Progenitor cell of endocrine pancreas (in vitro differentiated cells): ENCODE measurements around the gene CNN3. TPM values are rescaled to one million over a fixed set of nuclear protein-coding genes. Genes with fewer than 3 reads are reported as not detected.

Source experiments
- DNase-seq: peaks from one replicate; pipeline ENCODE4 v3.0.0; 2021; ENCODE audit warnings: low spot score; ENCODE audit not compliant: unreplicated experiment
- H3K27ac Mint-ChIP-seq: 2 replicates; pipeline ENCODE4 v1.8.0; 2021; ENCODE audit warnings: mild to moderate bottlenecking, moderate library complexity, mixed read lengths
- H3K27me3 Mint-ChIP-seq: 2 replicates; pipeline ENCODE4 v1.8.0; 2021; ENCODE audit warnings: mixed read lengths
- H3K36me3 Mint-ChIP-seq: 2 replicates; pipeline ENCODE4 v1.8.0; 2022; ENCODE audit warnings: mixed read lengths; ENCODE audit not compliant: insufficient read depth
- H3K4me1 Mint-ChIP-seq: 2 replicates; pipeline ENCODE4 v1.8.0; 2021; ENCODE audit warnings: low read depth, mixed read lengths
- H3K4me3 Mint-ChIP-seq: 2 replicates; pipeline ENCODE4 v1.8.0; 2021; ENCODE audit warnings: low read depth, mild to moderate bottlenecking, moderate library complexity, mixed read lengths
- H3K9me3 Mint-ChIP-seq: 2 replicates; pipeline ENCODE4 v1.8.0; 2021; ENCODE audit warnings: low read depth, mixed read lengths
- CTCF ChIP-seq: fragments of 200-600 bp; sonication (generic); IDR thresholded peaks from one replicate; pipeline ENCODE4 v1.5.0; 2021; ENCODE audit warnings: antibody characterized with exemption, mild to moderate bottlenecking; ENCODE audit not compliant: unreplicated experiment
- total RNA-seq: library from RNA; stranded (reverse); gene quantifications from 2 replicates; pipeline ENCODE4 v1.2.1, GENCODE V29; 2021

Gene CNN3
- total RNA-seq, 1 donor from 2014 or later = 342 TPM

GRCh38 chr1:94962409-94963265 lies 35.7 kb upstream of the CNN3 start:
- Mint-ChIP-seq H3K27me3 (no peaks in the 10 kb centered on the region), H3K27ac (peak overlapping the region; percentile 5)
- no peak for TF ChIP-seq CTCF

DNA sequence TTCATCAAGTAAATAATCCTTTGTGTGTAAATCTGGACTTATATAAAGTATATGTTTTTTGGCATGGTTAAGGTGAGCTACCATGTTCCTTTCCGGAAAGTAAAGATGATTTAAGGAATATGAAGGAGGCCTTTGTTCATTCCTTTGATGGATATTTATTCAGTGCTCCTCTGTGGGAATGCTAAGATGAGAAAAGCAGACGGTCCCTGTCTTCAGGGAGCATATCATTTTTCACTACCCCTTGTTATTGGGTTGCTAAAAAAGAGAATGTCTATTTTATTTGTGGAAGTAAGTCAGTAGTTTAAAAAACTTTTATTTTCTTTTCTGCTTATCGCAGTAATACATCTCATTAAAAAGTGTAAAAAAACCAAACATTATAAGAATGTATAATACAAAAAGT lies 35.1 kb upstream of the CNN3 start:
- Mint-ChIP-seq H3K9me3 (no peaks in the 10 kb centered on the region), H3K4me3 (no peak overlapping the region), H3K27me3 (no peaks in the 10 kb centered on the region), H3K4me1 (peaks cover 8% of the 10 kb centered on the region), H3K36me3 (no peaks in the 10 kb centered on the region), H3K27ac (no peak overlapping the region)
- no peak for TF ChIP-seq CTCF
- DNase-seq = no peak

More at GRCh38 chr1:94962409-94963265, 35.7 kb upstream of the CNN3 start:
- no peak overlapping the region for H3K4me3 Mint-ChIP-seq
- DNase-seq = no peak
- H3K36me3 Mint-ChIP-seq = no peaks in the 10 kb centered on the region
- no peaks in the 10 kb centered on the region for H3K9me3 Mint-ChIP-seq
- peaks cover 8% of the 10 kb centered on the region for H3K4me1 Mint-ChIP-seq

- H3K4me1 Mint-ChIP-seq = peaks cover 10% of the 10 kb centered on the region
- no peak overlapping the region for H3K4me3 Mint-ChIP-seq
- no peak for TF ChIP-seq CTCF
- no peaks in the 10 kb centered on the region for H3K36me3 Mint-ChIP-seq
- H3K27me3 Mint-ChIP-seq = no peaks in the 10 kb centered on the region
- DNase-seq = no peak
- H3K27ac Mint-ChIP-seq = no peak overlapping the region
- no peaks in the 10 kb centered on the region for H3K9me3 Mint-ChIP-seq
These were observed 34.7 kb upstream of the CNN3 start for GRCh38 chr1:94961582-94961981.

- no peak overlapping the region for H3K27ac Mint-ChIP-seq
- no peak for DNase-seq
- H3K27me3 Mint-ChIP-seq = no peaks in the 10 kb centered on the region
- H3K4me1 Mint-ChIP-seq = peaks cover 23% of the 10 kb centered on the region
- H3K4me3 Mint-ChIP-seq = no peak overlapping the region
- no peaks in the 10 kb centered on the region for H3K36me3 Mint-ChIP-seq
- TF ChIP-seq CTCF = no peak
- H3K9me3 Mint-ChIP-seq = no peaks in the 10 kb centered on the region
These were observed 31.2 kb upstream of the CNN3 start for GRCh38 chr1:94958081-94958480.

DNA sequence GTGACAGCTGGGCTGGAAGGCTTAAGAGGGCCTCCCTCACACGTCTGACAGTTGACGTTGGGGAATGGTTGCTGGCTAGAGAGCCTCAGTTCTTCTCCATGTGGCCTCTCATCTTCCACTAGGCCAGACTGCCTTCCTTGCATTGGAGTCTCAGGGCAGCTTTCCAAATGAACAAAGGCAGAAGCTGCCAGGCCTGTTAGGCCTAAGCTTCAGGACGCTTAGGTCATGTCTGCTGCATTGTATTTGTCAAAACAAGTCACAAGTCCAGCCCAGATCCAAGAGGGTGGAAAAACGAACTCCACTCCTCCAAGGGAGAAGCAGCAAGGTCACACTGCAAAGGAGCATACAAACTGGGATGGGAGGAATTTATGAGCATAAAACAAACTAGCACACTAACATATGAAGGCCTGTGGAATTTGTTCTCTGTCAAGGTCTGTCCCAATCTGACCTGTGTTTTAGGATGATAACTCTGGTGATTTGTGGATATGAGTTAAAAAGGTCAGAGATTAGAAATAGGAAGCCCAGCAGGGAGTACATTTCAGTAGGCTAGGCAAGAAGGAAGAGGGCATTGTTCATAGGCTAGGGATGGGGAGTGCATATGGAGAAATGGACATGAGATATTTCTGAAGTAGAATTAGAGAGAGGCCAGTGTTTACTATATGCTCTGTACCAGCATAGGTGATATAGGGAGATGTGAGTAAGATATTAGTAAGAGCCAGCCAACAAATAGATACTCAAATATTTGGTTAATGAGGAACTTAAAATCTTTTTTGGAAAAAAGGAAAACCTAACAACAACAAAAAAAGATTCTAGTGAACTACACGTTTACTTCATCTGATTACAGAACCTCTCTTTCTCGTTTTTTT lies 29.1 kb upstream of the CNN3 start:
- no peak for TF ChIP-seq CTCF
- Mint-ChIP-seq H3K36me3 (no peaks in the 10 kb centered on the region), H3K4me1 (peaks cover 21% of the 10 kb centered on the region), H3K4me3 (no peak overlapping the region), H3K9me3 (no peaks in the 10 kb centered on the region), H3K27ac (peak overlapping the region; percentile 15), H3K27me3 (no peaks in the 10 kb centered on the region)
- no peak for DNase-seq
